Spleen (tissue), 7 donors: Measurements from ENCODE around the gene GPR135.

ENCODE experiments used
- POLR2A ChIP-seq, 3 donors: fragments of 450-650 bp; IDR thresholded peaks; one replicate each; pipeline ENCODE4 v1.5.1; 2017; ENCODE audit warnings: antibody characterized with exemption in 3 of 3, mild to moderate bottlenecking in 1 of 3
- POLR2AphosphoS5 ChIP-seq, 3 donors: sonication (generic); formaldehyde crosslinking; IDR thresholded peaks; one replicate each; pipeline ENCODE4 v1.5.1; 2017; ENCODE audit warnings: antibody characterized with exemption in 3 of 3
- TF ChIP-seq, protein P1 (sequence below), 11 experiments: fragments of 200-600 bp in 7 of 11; fragments of 450-650 bp in 4 of 11; sonication (generic) in 4 of 11; IDR thresholded peaks in 8 of 11; conservative IDR thresholded peaks in 3 of 11; 1 replicate in 7 of 11; 2 replicates in 4 of 11; pipeline versions ENCODE4 v1.4.0 to v1.8.0; 2016 to 2021; ENCODE audit warnings: antibody characterized with exemption in 11 of 11, inconsistent platforms in 4 of 11, mild to moderate bottlenecking in 1 of 11
- donor health status: DM: no; HTN: no; CAD: no; lungs with moderate emphysema.
- donor health status: DM: no; HTN: no; CAD: no.
- donor health status: DM: no; HTN: no; CAD: no.

DNA sequence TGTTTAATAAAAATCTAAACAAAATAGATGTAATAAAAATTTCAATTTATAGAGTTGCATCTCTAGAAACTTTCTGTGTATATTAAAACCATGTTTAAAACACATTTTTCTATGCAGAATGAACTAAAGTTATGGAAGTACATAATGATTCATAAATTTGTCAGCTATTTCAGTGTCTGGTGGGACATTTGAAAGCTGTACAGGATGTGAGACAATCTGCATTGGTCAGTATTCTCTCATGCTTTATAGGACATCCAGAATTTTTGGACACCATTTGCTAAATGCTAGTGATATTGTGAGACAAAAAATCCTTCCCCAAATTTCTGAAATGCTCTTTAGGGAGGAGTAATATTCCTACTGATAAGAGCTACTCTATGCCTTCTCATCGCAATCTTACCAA, 13.3 kb downstream of the GPR135 start:
- no peak for TF ChIP-seq POLR2A (IDR thresholded peaks at IDR 0.05)
- TF ChIP-seq, protein P1, sequence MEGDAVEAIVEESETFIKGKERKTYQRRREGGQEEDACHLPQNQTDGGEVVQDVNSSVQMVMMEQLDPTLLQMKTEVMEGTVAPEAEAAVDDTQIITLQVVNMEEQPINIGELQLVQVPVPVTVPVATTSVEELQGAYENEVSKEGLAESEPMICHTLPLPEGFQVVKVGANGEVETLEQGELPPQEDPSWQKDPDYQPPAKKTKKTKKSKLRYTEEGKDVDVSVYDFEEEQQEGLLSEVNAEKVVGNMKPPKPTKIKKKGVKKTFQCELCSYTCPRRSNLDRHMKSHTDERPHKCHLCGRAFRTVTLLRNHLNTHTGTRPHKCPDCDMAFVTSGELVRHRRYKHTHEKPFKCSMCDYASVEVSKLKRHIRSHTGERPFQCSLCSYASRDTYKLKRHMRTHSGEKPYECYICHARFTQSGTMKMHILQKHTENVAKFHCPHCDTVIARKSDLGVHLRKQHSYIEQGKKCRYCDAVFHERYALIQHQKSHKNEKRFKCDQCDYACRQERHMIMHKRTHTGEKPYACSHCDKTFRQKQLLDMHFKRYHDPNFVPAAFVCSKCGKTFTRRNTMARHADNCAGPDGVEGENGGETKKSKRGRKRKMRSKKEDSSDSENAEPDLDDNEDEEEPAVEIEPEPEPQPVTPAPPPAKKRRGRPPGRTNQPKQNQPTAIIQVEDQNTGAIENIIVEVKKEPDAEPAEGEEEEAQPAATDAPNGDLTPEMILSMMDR (IDR thresholded peaks at IDR 0.05 in 8 of 11, conservative IDR thresholded peaks at IDR 0.05 in 3 of 11): no peak
- no peak for TF ChIP-seq POLR2AphosphoS5 (IDR thresholded peaks at IDR 0.05)
